GM13976 (cell line): ENCODE data around the gene NPIPB2.
A peak's percentile ranks its signal among the peaks of the same experiment; 100 is the strongest.
"Not testable (repeated sequence)": the region's sequence is repeated elsewhere in the genome, so short reads cannot be mapped to it uniquely, and the experiment has no call there.

Source experiments
- DNase-seq: peaks from one replicate; pipeline ENCODE4 v3.0.0; 2012; ENCODE audit warnings: low spot score
- CTCF ChIP-seq: IDR thresholded peaks from 2 replicates; pipeline ENCODE4 v1.5.1; 2012; ENCODE audit warnings: borderline replicate concordance, mild to moderate bottlenecking; ENCODE audit not compliant: insufficient read depth; ENCODE audit errors: extremely low read depth, missing control alignments, control extremely low read depth
- in situ Hi-C: fragments of 300-500 bp; cut with MboI; formaldehyde crosslinking; loops from one replicate; pipeline ENCODE4 v1.12.0; 2022; ENCODE audit warnings: low sequenced_read_pairs, mixed read lengths, inconsistent platforms; ENCODE audit not compliant: unreplicated experiment

NPIPB2 gene

GRCh38 chr16:11941945-11942344 is at the start of gene NPIPB2:
TSS of gene NPIPB2 (minus strand) at chr16:11942045. CDS start at chr16:11942045, 0 bp downstream.
- DNase-seq, in situ Hi-C loops: not testable (repeated sequence)

GRCh38 chr16:11990702-11991390 is 49.0 kb upstream of the NPIPB2 start:
- no peak for DNase-seq
- in situ Hi-C loops = no loop called here
- TF ChIP-seq CTCF = no peak

GRCh38 chr16:11988258-11988978 is 46.6 kb upstream of the NPIPB2 start:
- DNase-seq = no peak
- in situ Hi-C loops = no loop called here
- no peak for TF ChIP-seq CTCF

- no peak for TF ChIP-seq CTCF
- DNase-seq = no peak
- in situ Hi-C loops = no loop called here
Measured at GRCh38 chr16:11986521-11987057, 44.7 kb upstream of the NPIPB2 start.

GRCh38 chr16:11985250-11985649 is 43.4 kb upstream of the NPIPB2 start:
- in situ Hi-C loops = no loop called here
- no peak for TF ChIP-seq CTCF
- DNase-seq = no peak

- peak; percentile 46 for DNase-seq
- in situ Hi-C loops = no loop called here
Measured at GRCh38 chr16:11980136-11980844, 38.4 kb upstream of the NPIPB2 start.

More at GRCh38 chr16:11980136-11980844, 38.4 kb upstream of the NPIPB2 start:
- TF ChIP-seq CTCF = no peak
